ENCODE data around the gene ABCA13.

Gene ABCA13

GRCh38 chr7:48389977-48390376 lies 218.7 kb downstream of the ABCA13 start:
- DNase-seq: no peak

GRCh38 chr7:48390388-48391327 lies 219.4 kb downstream of the ABCA13 start:
- no peak for DNase-seq

GRCh38 chr7:48398191-48398590 lies 226.9 kb downstream of the ABCA13 start:
- DNase-seq: no peak

GRCh38 chr7:48402721-48403120 lies 231.5 kb downstream of the ABCA13 start:
- no peak for DNase-seq

- DNase-seq: no peak
These were observed 237.5 kb downstream of the ABCA13 start for GRCh38 chr7:48408731-48409130.

GRCh38 chr7:48411619-48412018 lies 240.4 kb downstream of the ABCA13 start:
- DNase-seq: no peak

GRCh38 chr7:48414011-48414732 lies 242.9 kb downstream of the ABCA13 start:
- DNase-seq: no peak

- no peak for DNase-seq
These were observed 245.2 kb downstream of the ABCA13 start for GRCh38 chr7:48416327-48416908.

- DNase-seq: no peak
These were observed 248.1 kb downstream of the ABCA13 start for GRCh38 chr7:48419401-48419800.

- DNase-seq: no peak
These were observed 248.9 kb downstream of the ABCA13 start for GRCh38 chr7:48420206-48420605.

GRCh38 chr7:48421357-48421756 lies 250.1 kb downstream of the ABCA13 start:
- DNase-seq: no peak

GRCh38 chr7:48424731-48425130 lies 253.5 kb downstream of the ABCA13 start:
- DNase-seq: peak; percentile 40

GRCh38 chr7:48426331-48426965 lies 255.2 kb downstream of the ABCA13 start:
- DNase-seq: no peak

GRCh38 chr7:48426966-48427555 lies 255.8 kb downstream of the ABCA13 start:
- no peak for DNase-seq

GRCh38 chr7:48427671-48428070 lies 256.4 kb downstream of the ABCA13 start:
- no peak for DNase-seq

GRCh38 chr7:48428091-48428684 lies 256.9 kb downstream of the ABCA13 start:
- DNase-seq: no peak

GRCh38 chr7:48429117-48429516 lies 257.9 kb downstream of the ABCA13 start:
- no peak for DNase-seq

- no peak for DNase-seq
These were observed 266.9 kb downstream of the ABCA13 start for GRCh38 chr7:48438206-48438605.

GRCh38 chr7:48441848-48442492 lies 270.7 kb downstream of the ABCA13 start:
- DNase-seq: no peak

GRCh38 chr7:48443051-48443450 lies 271.8 kb downstream of the ABCA13 start:
- DNase-seq: no peak

- no peak for DNase-seq
These were observed 275.5 kb downstream of the ABCA13 start for GRCh38 chr7:48446721-48447120.

GRCh38 chr7:48452218-48452617 lies 281.0 kb downstream of the ABCA13 start:
- no peak for DNase-seq
